HepG2 (cell line): ENCODE data around the gene ZNF540. TPM values are rescaled to one million over a fixed set of nuclear protein-coding genes. Genes with fewer than 3 reads are reported as not detected.
A peak's percentile ranks its signal among the peaks of the same experiment; 100 is the strongest.

Experiments
- ARNT ChIP-seq: fragments of 450-650 bp; IDR thresholded peaks from 2 replicates; pipeline ENCODE4 v1.6.1; 2017
- BCL6 ChIP-seq: IDR thresholded peaks from 2 replicates; pipeline ENCODE4 v1.6.1; 2016; ENCODE audit warnings: missing genetic modification reagents, missing compliant biosample characterization
- CEBPG ChIP-seq: IDR thresholded peaks from 2 replicates; pipeline ENCODE4 v1.6.1; 2016
- EED ChIP-seq: sonication (generic); formaldehyde crosslinking; IDR thresholded peaks from 2 replicates; pipeline ENCODE4 v1.5.0; 2020; ENCODE audit warnings: mild to moderate bottlenecking, missing genetic modification reagents
- ELF3 ChIP-seq: IDR thresholded peaks from 2 replicates; pipeline ENCODE4 v1.6.1; 2016; ENCODE audit warnings: missing genetic modification reagents, missing compliant biosample characterization
- ETV6 ChIP-seq: sonication (generic); formaldehyde crosslinking; conservative IDR thresholded peaks from 2 replicates; pipeline ENCODE4 v1.4.0; 2020; ENCODE audit warnings: missing genetic modification reagents
- HOXD1 ChIP-seq: sonication (generic); formaldehyde crosslinking; IDR thresholded peaks from 2 replicates; pipeline ENCODE4 v1.5.0; 2020; ENCODE audit warnings: missing genetic modification reagents
- IKZF1 ChIP-seq: fragments of 450-650 bp; IDR thresholded peaks from 2 replicates; pipeline ENCODE4 v1.7.1; 2016
- KLF11 ChIP-seq: IDR thresholded peaks from 2 replicates; pipeline ENCODE4 v1.6.1; 2016; ENCODE audit warnings: missing compliant biosample characterization
- NCOR1 ChIP-seq: fragments of 200-600 bp; sonication (generic); IDR thresholded peaks from 2 replicates; pipeline ENCODE4 v1.7.0; 2017; ENCODE audit warnings: antibody characterized with exemption, low read length, borderline replicate concordance
- NFKB2 ChIP-seq: sonication (generic); formaldehyde crosslinking; IDR thresholded peaks from 2 replicates; pipeline ENCODE4 v1.4.0; 2020; ENCODE audit warnings: missing genetic modification reagents, borderline replicate concordance
- PPARG ChIP-seq: conservative IDR thresholded peaks from 2 replicates; pipeline ENCODE4 v1.6.1; 2016; ENCODE audit warnings: missing biosample characterization, missing genetic modification reagents
- TARDBP ChIP-seq: sonication (generic); formaldehyde crosslinking; IDR thresholded peaks from 2 replicates; pipeline ENCODE4 v1.8.0; 2022; ENCODE audit warnings: mild to moderate bottlenecking, missing genetic modification reagents
- ZFP36L2 ChIP-seq: sonication (generic); formaldehyde crosslinking; IDR thresholded peaks from 2 replicates; pipeline ENCODE4 v1.4.0; 2020; ENCODE audit warnings: missing genetic modification reagents
- ZFP90 ChIP-seq: sonication (generic); formaldehyde crosslinking; IDR thresholded peaks from 2 replicates; pipeline ENCODE4 v1.8.0; 2022; ENCODE audit warnings: missing genetic modification reagents, mild to moderate bottlenecking, inconsistent platforms, borderline replicate concordance
- ZNF501 ChIP-seq: sonication (generic); formaldehyde crosslinking; IDR thresholded peaks from 2 replicates; pipeline ENCODE4 v1.5.1; 2020; ENCODE audit warnings: mild to moderate bottlenecking, moderate library complexity, missing genetic modification reagents
- ZNF510 ChIP-seq: sonication (generic); formaldehyde crosslinking; IDR thresholded peaks from 2 replicates; pipeline ENCODE4 v1.4.0; 2020; ENCODE audit warnings: low read depth, mild to moderate bottlenecking, missing genetic modification reagents
- ZNF530 ChIP-seq: sonication (generic); formaldehyde crosslinking; IDR thresholded peaks from 2 replicates; pipeline ENCODE4 v1.5.0; 2020; ENCODE audit warnings: low read depth, mild to moderate bottlenecking, missing genetic modification reagents
- ZNF572 ChIP-seq: sonication (generic); formaldehyde crosslinking; IDR thresholded peaks from 2 replicates; pipeline ENCODE4 v1.5.1; 2020; ENCODE audit warnings: mild to moderate bottlenecking, missing genetic modification reagents
- ZNF644 ChIP-seq: IDR thresholded peaks from 2 replicates; pipeline ENCODE4 v1.6.1; 2016; ENCODE audit warnings: low read depth
- ZNF703 ChIP-seq: sonication (generic); formaldehyde crosslinking; IDR thresholded peaks from 2 replicates; pipeline ENCODE4 v1.5.1; 2020; ENCODE audit warnings: missing genetic modification reagents, mild to moderate bottlenecking, moderate library complexity, borderline replicate concordance
- ZNF724P ChIP-seq: sonication (generic); formaldehyde crosslinking; IDR thresholded peaks from 2 replicates; pipeline ENCODE4 v1.8.0; 2022; ENCODE audit warnings: missing genetic modification reagents, borderline replicate concordance
- ZNF777 ChIP-seq: sonication (generic); formaldehyde crosslinking; IDR thresholded peaks from 2 replicates; pipeline ENCODE4 v1.4.0; 2020; ENCODE audit warnings: missing genetic modification reagents
- ZNF790 ChIP-seq: sonication (generic); formaldehyde crosslinking; IDR thresholded peaks from 2 replicates; pipeline ENCODE4 v1.8.0; 2022; ENCODE audit warnings: missing genetic modification reagents, mild to moderate bottlenecking, borderline replicate concordance
- ZSCAN20 ChIP-seq: sonication (generic); formaldehyde crosslinking; IDR thresholded peaks from 2 replicates; pipeline ENCODE4 v1.4.0; 2020; ENCODE audit warnings: missing genetic modification reagents, mild to moderate bottlenecking, borderline replicate concordance
- ZSCAN31 ChIP-seq: sonication (generic); formaldehyde crosslinking; IDR thresholded peaks from 2 replicates; pipeline ENCODE4 v1.5.0; 2020; ENCODE audit warnings: low read depth, mild to moderate bottlenecking, missing genetic modification reagents
- polyA plus RNA-seq, 8 experiments: library from polyadenylated mRNA; depleted of rRNA in 3 of 8; stranded (reverse) in 7 of 8; unstranded in 1 of 8; fragments of >200 nt; fragmentation: Illumina TruSeq in 4 of 8; extraction: Trizol in 4 of 8; gene quantifications; 2 replicates each; pipeline versions ENCODE4 v1.2.1 to v1.2.3, GENCODE V29; 2011 to 2016; ENCODE audit warnings: low read depth in 4 of 8, missing spikeins in 1 of 8, mixed read lengths in 1 of 8; ENCODE audit not compliant: insufficient read depth in 1 of 8
- total RNA-seq, 5 experiments: library from RNA; depleted of rRNA; stranded (reverse); fragments of >200 nt; fragmentation: Illumina TruSeq; extraction: Trizol; gene quantifications; 2 replicates each; pipeline ENCODE4 v1.2.3, GENCODE V29; 2016; ENCODE audit warnings: low read depth in 1 of 5
- TF ChIP-seq, protein P1 (sequence below): sonication (generic); formaldehyde crosslinking; IDR thresholded peaks from 2 replicates; pipeline ENCODE4 v1.4.0; 2020; ENCODE audit warnings: low read depth, mild to moderate bottlenecking, missing genetic modification reagents
- TF ChIP-seq, protein P2 (sequence below): sonication (generic); formaldehyde crosslinking; IDR thresholded peaks from 2 replicates; pipeline ENCODE4 v1.8.0; 2022; ENCODE audit warnings: missing genetic modification reagents, mild to moderate bottlenecking, borderline replicate concordance
- TF ChIP-seq, protein P3 (sequence below): IDR thresholded peaks from 2 replicates; pipeline ENCODE4 v1.6.1; 2016; ENCODE audit warnings: low read depth, control low read depth
- TF ChIP-seq, protein P4 (sequence below): sonication (generic); formaldehyde crosslinking; IDR thresholded peaks from 2 replicates; pipeline ENCODE4 v1.4.0; 2020; ENCODE audit warnings: missing genetic modification reagents, mild to moderate bottlenecking, borderline replicate concordance

ZNF540 gene
- total and polyA plus RNA-seq, 2 of the 13 experiments (the other 11 are each of a cell fraction or from before 2014, with no cell fraction given): 0.21 to 0.40 TPM

DNA sequence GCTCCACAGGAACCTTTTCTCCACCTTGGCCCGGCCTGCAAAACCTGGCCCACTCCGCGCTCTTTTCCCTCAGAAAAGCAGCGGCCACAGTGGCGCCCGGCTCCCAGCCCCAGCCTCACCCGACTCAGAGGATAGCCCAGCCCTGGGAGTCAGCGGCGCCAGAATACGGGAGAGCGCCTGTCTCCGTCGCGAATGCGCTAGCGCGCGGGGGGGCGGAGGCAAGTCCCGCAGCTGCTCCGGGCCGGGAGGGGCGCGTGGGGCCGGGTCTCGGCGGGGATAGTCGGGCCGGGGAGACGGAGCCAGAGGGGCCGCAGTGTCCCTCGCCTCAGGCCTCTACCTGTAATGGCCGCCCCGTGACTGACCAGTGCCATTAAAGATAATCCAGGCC, 60.6 kb downstream of the ZNF540 start, which contains the start of gene ZFP30 (continued):
- TF ChIP-seq, protein P1, sequence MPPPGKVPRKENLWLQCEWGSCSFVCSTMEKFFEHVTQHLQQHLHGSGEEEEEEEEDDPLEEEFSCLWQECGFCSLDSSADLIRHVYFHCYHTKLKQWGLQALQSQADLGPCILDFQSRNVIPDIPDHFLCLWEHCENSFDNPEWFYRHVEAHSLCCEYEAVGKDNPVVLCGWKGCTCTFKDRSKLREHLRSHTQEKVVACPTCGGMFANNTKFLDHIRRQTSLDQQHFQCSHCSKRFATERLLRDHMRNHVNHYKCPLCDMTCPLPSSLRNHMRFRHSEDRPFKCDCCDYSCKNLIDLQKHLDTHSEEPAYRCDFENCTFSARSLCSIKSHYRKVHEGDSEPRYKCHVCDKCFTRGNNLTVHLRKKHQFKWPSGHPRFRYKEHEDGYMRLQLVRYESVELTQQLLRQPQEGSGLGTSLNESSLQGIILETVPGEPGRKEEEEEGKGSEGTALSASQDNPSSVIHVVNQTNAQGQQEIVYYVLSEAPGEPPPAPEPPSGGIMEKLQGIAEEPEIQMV (CRISPR knock-in tag): no peak
- peak; percentile 31; the same call in 1 of the 2 replicates for TF ChIP-seq ZSCAN20 (CRISPR knock-in tag)
- TF ChIP-seq KLF11 (CRISPR knock-in tag): no peak
- TF ChIP-seq EED (CRISPR knock-in tag): no peak
- TF ChIP-seq ZNF724P: no peak; the same call in 1 of the 2 replicates
- TF ChIP-seq ELF3 (CRISPR knock-in tag): no peak
- TF ChIP-seq ZNF790 (CRISPR knock-in tag): peak; percentile 94; the same call in 1 of the 2 replicates
- TF ChIP-seq NCOR1: no peak
- no peak for TF ChIP-seq ZNF510 (CRISPR knock-in tag)
- peak; percentile 58; the same call in 1 of the 2 replicates for TF ChIP-seq ZNF572 (CRISPR knock-in tag)
- TF ChIP-seq, protein P2, sequence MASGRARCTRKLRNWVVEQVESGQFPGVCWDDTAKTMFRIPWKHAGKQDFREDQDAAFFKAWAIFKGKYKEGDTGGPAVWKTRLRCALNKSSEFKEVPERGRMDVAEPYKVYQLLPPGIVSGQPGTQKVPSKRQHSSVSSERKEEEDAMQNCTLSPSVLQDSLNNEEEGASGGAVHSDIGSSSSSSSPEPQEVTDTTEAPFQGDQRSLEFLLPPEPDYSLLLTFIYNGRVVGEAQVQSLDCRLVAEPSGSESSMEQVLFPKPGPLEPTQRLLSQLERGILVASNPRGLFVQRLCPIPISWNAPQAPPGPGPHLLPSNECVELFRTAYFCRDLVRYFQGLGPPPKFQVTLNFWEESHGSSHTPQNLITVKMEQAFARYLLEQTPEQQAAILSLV (CRISPR knock-in tag): no peak
- TF ChIP-seq BCL6 (CRISPR knock-in tag): no peak
- TF ChIP-seq HOXD1 (CRISPR knock-in tag): no peak
- TF ChIP-seq ZFP90 (CRISPR knock-in tag): no peak
- no peak for TF ChIP-seq ARNT
- TF ChIP-seq ZNF530 (CRISPR knock-in tag): no peak
- no peak for TF ChIP-seq CEBPG (CRISPR knock-in tag)
- peak; percentile 3; the same call in 1 of the 2 replicates for TF ChIP-seq ETV6 (CRISPR knock-in tag)
- TF ChIP-seq, protein P3, sequence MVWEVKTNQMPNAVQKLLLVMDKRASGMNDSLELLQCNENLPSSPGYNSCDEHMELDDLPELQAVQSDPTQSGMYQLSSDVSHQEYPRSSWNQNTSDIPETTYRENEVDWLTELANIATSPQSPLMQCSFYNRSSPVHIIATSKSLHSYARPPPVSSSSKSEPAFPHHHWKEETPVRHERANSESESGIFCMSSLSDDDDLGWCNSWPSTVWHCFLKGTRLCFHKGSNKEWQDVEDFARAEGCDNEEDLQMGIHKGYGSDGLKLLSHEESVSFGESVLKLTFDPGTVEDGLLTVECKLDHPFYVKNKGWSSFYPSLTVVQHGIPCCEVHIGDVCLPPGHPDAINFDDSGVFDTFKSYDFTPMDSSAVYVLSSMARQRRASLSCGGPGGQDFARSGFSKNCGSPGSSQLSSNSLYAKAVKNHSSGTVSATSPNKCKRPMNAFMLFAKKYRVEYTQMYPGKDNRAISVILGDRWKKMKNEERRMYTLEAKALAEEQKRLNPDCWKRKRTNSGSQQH (CRISPR knock-in tag): no peak
- TF ChIP-seq IKZF1: no peak
- TF ChIP-seq ZFP36L2 (CRISPR knock-in tag): no peak; the same call in 1 of the 2 replicates
- no peak; the same call in 1 of the 2 replicates for TF ChIP-seq ZSCAN31 (CRISPR knock-in tag)
- TF ChIP-seq, protein P4, sequence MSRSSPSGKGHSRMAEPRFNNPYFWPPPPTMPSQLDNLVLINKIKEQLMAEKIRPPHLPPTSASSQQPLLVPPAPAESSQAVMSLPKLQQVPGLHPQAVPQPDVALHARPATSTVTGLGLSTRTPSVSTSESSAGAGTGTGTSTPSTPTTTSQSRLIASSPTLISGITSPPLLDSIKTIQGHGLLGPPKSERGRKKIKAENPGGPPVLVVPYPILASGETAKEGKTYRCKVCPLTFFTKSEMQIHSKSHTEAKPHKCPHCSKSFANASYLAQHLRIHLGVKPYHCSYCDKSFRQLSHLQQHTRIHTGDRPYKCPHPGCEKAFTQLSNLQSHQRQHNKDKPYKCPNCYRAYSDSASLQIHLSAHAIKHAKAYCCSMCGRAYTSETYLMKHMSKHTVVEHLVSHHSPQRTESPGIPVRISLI (CRISPR knock-in tag): no peak
- peak; percentile 84; the same call in 1 of the 2 replicates for TF ChIP-seq ZNF501 (CRISPR knock-in tag)
- no peak for TF ChIP-seq NFKB2 (CRISPR knock-in tag)
- no peak for TF ChIP-seq PPARG (CRISPR knock-in tag)
- no peak; the same call in 1 of the 2 replicates for TF ChIP-seq ZNF703 (CRISPR knock-in tag)
- no peak for TF ChIP-seq ZNF644
- TF ChIP-seq ZNF777 (CRISPR knock-in tag): 0 out of 2 replicates have a peak, but pooled peaks have one; percentile 32
- TF ChIP-seq TARDBP (CRISPR knock-in tag): peak; percentile 47; the same call in 1 of the 2 replicates
